Measurements from ENCODE around the gene NXPE3. TPM values are rescaled to one million over a fixed set of nuclear protein-coding genes. Genes with fewer than 3 reads are reported as not detected.

The NXPE3 gene
- total RNA-seq, 6 experiments from 2014 or later = 37.7 to 44.3 (median 41.0) TPM

DNA sequence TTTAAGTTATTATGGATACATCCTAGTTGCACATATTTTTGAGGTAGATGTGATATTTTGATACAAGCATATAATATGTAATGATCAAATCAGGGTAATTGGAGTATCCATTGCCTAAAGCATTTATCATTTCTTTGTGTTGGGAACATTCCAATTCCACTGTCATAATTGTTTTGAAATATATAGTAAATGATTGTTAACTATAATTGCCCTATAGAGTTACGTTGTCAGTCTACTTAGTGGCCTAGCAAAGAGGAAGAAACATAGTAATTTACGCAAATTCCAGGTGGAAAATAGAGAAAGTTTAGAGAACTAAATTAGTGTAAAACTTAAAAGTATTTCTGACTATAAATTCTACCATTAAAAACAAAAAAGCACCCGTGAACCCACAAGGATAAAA is 24.9 kb downstream of the NXPE3 start:
- TF ChIP-seq CTCF (IDR thresholded peaks at IDR 0.05) = no peak
- no peak overlapping the region for H3K4me3 Mint-ChIP-seq
- H3K9me3 Mint-ChIP-seq = no peaks in the 10 kb centered on the region
- no peaks in the 10 kb centered on the region; the same call in 1 of the 2 replicates for H3K27me3 Mint-ChIP-seq (ENCODE audit: insufficient read depth)
- no peak for DNase-seq
- 0 out of 2 replicates have a peak, but pooled peaks cover 9% of the 10 kb centered on the region for H3K36me3 Mint-ChIP-seq (ENCODE audit: low read depth)
- no peak overlapping the region for H3K27ac Mint-ChIP-seq
- H3K4me1 Mint-ChIP-seq (ENCODE audit: low read depth) = peaks cover 11% of the 10 kb centered on the region

GRCh38 chr3:101806491-101806890 is 27.5 kb downstream of the NXPE3 start:
- TF ChIP-seq CTCF (IDR thresholded peaks at IDR 0.05) = no peak
- peaks cover 15% of the 10 kb centered on the region for H3K36me3 Mint-ChIP-seq (ENCODE audit: low read depth)
- no peaks in the 10 kb centered on the region for H3K27me3 Mint-ChIP-seq (ENCODE audit: insufficient read depth)
- H3K27ac Mint-ChIP-seq = peak overlapping the region; percentile 65
- peaks cover 29% of the 10 kb centered on the region for H3K4me1 Mint-ChIP-seq (ENCODE audit: low read depth)
- no peak for DNase-seq
- H3K4me3 Mint-ChIP-seq = no peak overlapping the region
- no peaks in the 10 kb centered on the region for H3K9me3 Mint-ChIP-seq

DNA sequence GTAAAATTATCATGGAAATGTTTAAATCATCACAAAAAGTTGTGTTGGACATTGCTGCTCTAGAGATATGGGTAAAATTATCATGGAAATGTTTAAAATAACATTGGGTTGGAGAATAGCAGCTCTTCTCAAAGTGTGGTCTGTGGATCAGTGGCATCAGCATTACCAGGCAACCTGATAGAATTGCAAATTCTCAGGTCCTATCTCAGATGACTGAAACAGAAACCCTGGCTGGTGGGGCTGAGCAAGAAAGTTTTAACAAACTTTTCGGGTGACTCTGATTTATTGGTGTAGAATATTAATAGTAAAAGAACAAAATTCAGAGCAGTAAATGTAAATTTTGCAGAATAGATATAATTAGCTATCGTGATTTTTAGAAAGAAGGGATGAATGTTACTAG is 28.9 kb downstream of the NXPE3 start:
- no peak for DNase-seq
- Mint-ChIP-seq H3K4me1 (ENCODE audit: low read depth) (peaks cover 29% of the 10 kb centered on the region), H3K27ac (no peak overlapping the region), H3K4me3 (no peak overlapping the region), H3K27me3 (ENCODE audit: insufficient read depth) (no peaks in the 10 kb centered on the region), H3K36me3 (ENCODE audit: low read depth) (peaks cover 15% of the 10 kb centered on the region), H3K9me3 (no peaks in the 10 kb centered on the region)
- TF ChIP-seq CTCF (IDR thresholded peaks at IDR 0.05) = no peak

DNA sequence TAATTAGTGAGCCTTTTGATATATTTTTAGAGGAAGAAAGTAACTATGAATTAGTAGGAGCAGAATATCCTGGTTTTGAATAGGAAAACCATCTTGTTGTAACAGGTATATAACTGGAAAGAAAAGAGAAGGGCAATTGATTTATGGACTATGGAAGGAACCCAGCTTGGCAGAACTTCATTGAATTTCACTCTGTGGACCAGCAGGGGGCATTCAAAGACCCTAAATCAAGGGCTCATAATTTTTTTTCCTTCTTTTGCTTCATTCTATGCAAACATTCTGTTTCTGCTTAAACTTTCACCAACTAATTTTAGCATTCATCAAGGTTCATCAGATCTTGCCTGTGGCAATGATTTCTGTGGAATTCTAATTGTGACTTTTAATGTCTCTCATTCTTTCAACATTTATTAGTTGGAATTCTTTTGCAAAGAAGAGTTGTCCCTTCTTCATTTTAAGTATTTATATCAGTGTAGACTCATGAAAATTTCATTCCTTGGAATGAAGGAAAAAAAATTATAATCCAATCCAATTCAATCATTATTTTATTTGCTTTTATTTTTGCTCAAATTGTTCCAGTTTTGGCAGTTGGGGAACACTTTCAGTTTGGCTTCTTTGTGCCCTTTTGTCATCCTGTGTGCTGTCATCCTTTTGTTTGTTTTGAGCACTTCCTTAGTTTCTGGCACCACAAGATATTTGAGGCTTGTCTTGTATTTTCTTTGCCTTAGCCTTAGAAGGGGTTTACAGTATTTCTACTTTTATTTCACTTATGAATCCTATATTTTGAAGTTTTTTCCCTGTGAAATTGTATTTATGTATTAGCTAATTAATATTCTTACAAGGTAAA is 30.4 kb downstream of the NXPE3 start:
- Mint-ChIP-seq H3K27me3 (ENCODE audit: insufficient read depth) (no peaks in the 10 kb centered on the region), H3K27ac (peak overlapping the region; percentile 84), H3K9me3 (no peaks in the 10 kb centered on the region), H3K4me1 (ENCODE audit: low read depth) (peaks cover 43% of the 10 kb centered on the region), H3K4me3 (peak overlapping the region; percentile 60), H3K36me3 (ENCODE audit: low read depth) (peaks cover 12% of the 10 kb centered on the region)
- TF ChIP-seq CTCF (IDR thresholded peaks at IDR 0.05) = peak; percentile 86
- peak; percentile 49 for DNase-seq

DNA sequence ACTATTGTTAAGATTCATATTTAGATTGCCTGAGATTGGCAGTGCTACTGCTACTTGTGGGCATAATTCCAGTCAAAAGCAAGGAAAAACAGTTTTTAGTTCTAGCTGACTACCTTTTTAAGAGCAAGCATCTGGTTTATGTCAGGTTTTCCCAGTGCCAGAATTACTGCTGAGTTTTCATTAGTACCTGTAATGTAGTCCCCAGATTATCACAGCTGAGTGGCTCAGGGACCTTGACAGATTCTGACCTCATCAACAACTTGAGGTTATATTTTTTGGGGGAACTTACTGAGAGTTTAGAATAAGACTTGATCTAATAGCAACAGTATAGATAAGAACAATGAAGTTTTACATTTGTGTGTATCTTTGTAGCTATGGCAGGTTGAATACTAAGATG is 31.0 kb downstream of the NXPE3 start:
- DNase-seq = no peak
- TF ChIP-seq CTCF (IDR thresholded peaks at IDR 0.05) = no peak
- Mint-ChIP-seq H3K27me3 (ENCODE audit: insufficient read depth) (no peaks in the 10 kb centered on the region), H3K9me3 (no peaks in the 10 kb centered on the region), H3K27ac (peak overlapping the region; percentile 84), H3K36me3 (ENCODE audit: low read depth) (peaks cover 6% of the 10 kb centered on the region), H3K4me3 (peak overlapping the region; percentile 60; the same call in 1 of the 2 replicates), H3K4me1 (ENCODE audit: low read depth) (peaks cover 50% of the 10 kb centered on the region)

All from HFFc6 (cell line).